NCI-H510A (cell line): ENCODE data around the gene SBNO1.
"Not testable (repeated sequence)": the region's sequence is repeated elsewhere in the genome, so short reads cannot be mapped to it uniquely, and the experiment has no call there.

Experiments
- DNase-seq: peaks from one replicate; lab custom pipeline; 2025; lab: John Stamatoyannopoulos, UW

SBNO1 gene

GRCh38 chr12:123270214-123271000 is 94.2 kb downstream of the SBNO1 start:
- DNase-seq: no peak

- DNase-seq: no peak
Measured at GRCh38 chr12:123269896-123270213, 94.8 kb downstream of the SBNO1 start.

- no peak for DNase-seq
Measured at GRCh38 chr12:123269395-123269892, 95.2 kb downstream of the SBNO1 start.

GRCh38 chr12:123268850-123269249 is 95.8 kb downstream of the SBNO1 start:
- DNase-seq: no peak

GRCh38 chr12:123267991-123268843 is 96.4 kb downstream of the SBNO1 start:
- DNase-seq: peak; percentile 31

GRCh38 chr12:123267335-123267920 is 97.2 kb downstream of the SBNO1 start:
- DNase-seq: no peak

- no peak for DNase-seq
Measured at GRCh38 chr12:123266679-123267277, 97.9 kb downstream of the SBNO1 start.

GRCh38 chr12:123265851-123266678 is 98.6 kb downstream of the SBNO1 start:
- no peak for DNase-seq

GRCh38 chr12:123264642-123265041 is 100.0 kb downstream of the SBNO1 start:
- no peak for DNase-seq

GRCh38 chr12:123263196-123263817 is 101.3 kb downstream of the SBNO1 start:
- DNase-seq: no peak

- no peak for DNase-seq
Measured at GRCh38 chr12:123261196-123261595, 103.5 kb downstream of the SBNO1 start.

GRCh38 chr12:123260081-123260480 is 104.6 kb downstream of the SBNO1 start:
- DNase-seq: no peak

GRCh38 chr12:123258593-123258992 is 106.1 kb downstream of the SBNO1 start:
- no peak for DNase-seq

- DNase-seq: no peak
Measured at GRCh38 chr12:123254853-123255446, 109.7 kb downstream of the SBNO1 start.

GRCh38 chr12:123253641-123254459 is 110.8 kb downstream of the SBNO1 start:
- no peak for DNase-seq

- DNase-seq: not testable (repeated sequence)
Measured at GRCh38 chr12:123252365-123252764, 112.3 kb downstream of the SBNO1 start.

GRCh38 chr12:123251403-123252076 is 113.1 kb downstream of the SBNO1 start:
- no peak for DNase-seq

GRCh38 chr12:123250471-123251383 is 113.9 kb downstream of the SBNO1 start:
- DNase-seq: peak; percentile 88
